ENCODE results near the gene PRLH. TPM values are rescaled to one million over a fixed set of nuclear protein-coding genes. Genes with fewer than 3 reads are reported as not detected.

PRLH gene
- total RNA-seq, 4 donors from 2014 or later: not detected

DNA sequence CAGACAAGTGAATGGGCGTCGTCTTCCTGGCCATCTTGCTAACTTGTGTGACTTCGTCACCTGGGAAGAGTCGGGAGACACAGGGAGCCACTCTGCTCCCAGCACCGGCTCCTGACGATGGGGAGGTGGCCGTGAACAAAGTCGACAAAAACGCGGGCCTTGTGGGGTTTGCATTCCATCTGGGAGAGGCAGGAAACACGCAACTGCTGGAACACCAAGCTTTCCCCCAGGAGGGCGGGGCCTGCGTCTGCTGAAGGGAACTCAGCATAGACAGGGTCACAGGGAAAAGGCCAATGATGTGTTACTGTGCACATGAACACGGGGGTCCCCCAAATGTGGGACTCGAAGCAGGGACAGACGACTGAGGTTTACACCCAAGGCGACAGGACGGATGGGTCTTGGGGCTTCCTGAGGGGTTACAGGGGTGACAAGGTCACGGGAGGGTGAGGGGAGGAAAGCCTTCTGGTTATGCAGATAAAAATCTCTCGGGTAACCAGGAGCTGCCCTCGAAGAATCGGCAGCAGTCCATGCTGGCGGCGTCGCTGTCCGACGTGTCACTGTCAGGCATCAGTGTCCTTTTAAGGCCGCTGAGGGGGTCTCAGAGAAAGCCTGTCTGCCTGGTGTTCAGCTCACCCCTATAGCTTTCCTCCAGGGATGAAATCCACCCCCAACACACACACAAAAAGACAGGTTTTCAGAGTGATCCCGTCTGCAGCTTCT is 28.2 kb upstream of the PRLH start:
- Histone ChIP-seq H3K27me3 (peaks cover 6% of the 10 kb centered on the region), H3K4me1 (peaks cover 0 to 17% (median 11%) of the 10 kb centered on the region in 3 donors), H3K27ac (no peak overlapping the region), H3K9me3 (no peaks in the 10 kb centered on the region), H3K36me3 (no peaks in the 10 kb centered on the region), H3K4me3 (no peak overlapping the region)
- ATAC-seq: no peak
- no peak for TF ChIP-seq POLR2A (IDR thresholded peaks at IDR 0.05)
- 72 to 73% methylated on average over 9 to 20 of the region's 29 CpGs for WGBS, 2 donors (ENCODE audit: low coverage in 1 of 2)

DNA sequence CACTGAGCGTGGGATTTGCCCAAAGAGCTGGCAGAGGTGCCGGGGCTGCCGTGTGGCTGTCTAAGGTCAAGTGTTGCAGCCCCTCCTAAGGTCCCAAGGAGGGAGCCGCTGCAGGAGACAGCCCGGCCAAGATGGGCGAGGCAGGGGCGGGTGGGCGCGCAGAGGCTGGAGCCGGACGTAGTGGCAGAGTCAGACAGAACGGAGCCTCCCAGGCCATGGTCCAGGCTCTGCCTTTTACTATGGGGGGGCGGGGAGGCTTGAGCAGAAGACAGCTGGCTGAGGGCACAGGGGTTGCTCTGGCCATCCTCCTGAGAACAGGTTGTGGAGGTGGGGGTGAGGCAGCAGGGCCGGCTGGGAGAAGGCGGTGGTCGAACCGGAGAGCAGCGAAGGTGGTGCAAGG is 27.5 kb upstream of the PRLH start:
- ATAC-seq: no peak
- Histone ChIP-seq H3K27ac (no peak overlapping the region), H3K27me3 (peaks cover 6% of the 10 kb centered on the region), H3K36me3 (no peaks in the 10 kb centered on the region), H3K4me1 (peaks cover 0 to 17% (median 11%) of the 10 kb centered on the region in 3 donors), H3K4me3 (no peak overlapping the region), H3K9me3 (no peaks in the 10 kb centered on the region)
- WGBS, 2 donors (ENCODE audit: low coverage in 1 of 2): 93% methylated on average over 4 of the region's 18 CpGs; no CpG with 5 or more reads in 1 of the 2 donors
- TF ChIP-seq, protein P1, sequence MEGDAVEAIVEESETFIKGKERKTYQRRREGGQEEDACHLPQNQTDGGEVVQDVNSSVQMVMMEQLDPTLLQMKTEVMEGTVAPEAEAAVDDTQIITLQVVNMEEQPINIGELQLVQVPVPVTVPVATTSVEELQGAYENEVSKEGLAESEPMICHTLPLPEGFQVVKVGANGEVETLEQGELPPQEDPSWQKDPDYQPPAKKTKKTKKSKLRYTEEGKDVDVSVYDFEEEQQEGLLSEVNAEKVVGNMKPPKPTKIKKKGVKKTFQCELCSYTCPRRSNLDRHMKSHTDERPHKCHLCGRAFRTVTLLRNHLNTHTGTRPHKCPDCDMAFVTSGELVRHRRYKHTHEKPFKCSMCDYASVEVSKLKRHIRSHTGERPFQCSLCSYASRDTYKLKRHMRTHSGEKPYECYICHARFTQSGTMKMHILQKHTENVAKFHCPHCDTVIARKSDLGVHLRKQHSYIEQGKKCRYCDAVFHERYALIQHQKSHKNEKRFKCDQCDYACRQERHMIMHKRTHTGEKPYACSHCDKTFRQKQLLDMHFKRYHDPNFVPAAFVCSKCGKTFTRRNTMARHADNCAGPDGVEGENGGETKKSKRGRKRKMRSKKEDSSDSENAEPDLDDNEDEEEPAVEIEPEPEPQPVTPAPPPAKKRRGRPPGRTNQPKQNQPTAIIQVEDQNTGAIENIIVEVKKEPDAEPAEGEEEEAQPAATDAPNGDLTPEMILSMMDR (IDR thresholded peaks at IDR 0.05): no peak
- TF ChIP-seq POLR2A (IDR thresholded peaks at IDR 0.05): no peak
- TF ChIP-seq POLR2AphosphoS5 (IDR thresholded peaks at IDR 0.05): no peak
- TF ChIP-seq EP300 (IDR thresholded peaks at IDR 0.05): no peak

DNA sequence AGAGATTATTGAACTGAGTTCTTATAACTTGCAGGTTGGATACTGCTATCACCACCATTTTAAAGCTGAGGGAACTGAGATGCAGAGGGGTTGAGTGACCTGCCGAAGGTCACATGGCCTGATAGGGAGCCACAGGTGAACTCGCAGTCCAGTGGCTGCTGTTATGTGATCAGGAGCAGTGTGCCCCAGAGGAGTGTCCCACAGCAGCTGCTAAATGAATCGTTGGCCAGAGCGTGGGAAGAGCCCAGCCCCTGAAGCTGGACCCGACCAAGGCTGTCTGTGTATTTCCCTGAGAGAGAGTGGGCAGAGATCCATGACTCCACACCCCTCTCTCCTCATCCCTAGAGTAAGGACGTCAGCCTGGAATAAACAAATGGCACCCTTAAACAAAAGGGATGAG is 26.7 kb upstream of the PRLH start:
- ATAC-seq: no peak
- no peak overlapping the region for H3K27ac ChIP-seq
- WGBS, 2 donors (ENCODE audit: low coverage in 1 of 2): 47 to 58% methylated on average over 2 to 4 of the region's 6 CpGs

DNA sequence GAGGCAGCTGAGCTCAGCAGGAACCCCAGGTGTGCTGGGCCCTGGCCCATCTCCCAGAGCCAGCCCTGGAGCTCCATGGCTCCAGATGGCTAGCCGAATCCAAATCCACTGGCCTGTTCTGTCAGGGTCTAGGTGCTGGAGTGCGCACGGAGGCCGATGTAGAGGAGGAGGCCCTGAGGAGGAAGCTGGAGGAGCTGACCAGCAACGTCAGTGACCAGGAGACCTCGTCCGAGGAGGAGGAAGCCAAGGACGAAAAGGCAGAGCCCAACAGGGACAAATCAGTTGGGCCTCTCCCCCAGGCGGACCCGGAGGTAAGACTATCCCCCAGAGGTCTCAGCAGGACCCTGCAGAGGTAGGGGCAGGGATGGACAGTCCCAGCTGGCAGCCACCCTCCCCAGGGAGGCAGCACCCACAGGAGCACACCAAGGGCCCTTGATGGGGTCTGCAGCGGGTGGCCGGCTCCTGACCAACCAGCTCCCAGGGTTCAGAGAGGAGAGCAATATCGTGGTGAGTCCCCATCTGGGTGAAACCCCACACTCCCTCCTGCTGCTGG is 26.1 kb upstream of the PRLH start:
- H3K9me3 ChIP-seq: no peaks in the 10 kb centered on the region
- no peaks in the 10 kb centered on the region for H3K36me3 ChIP-seq
- no peak overlapping the region for H3K4me3 ChIP-seq
- peaks cover 0 to 17% (median 11%) of the 10 kb centered on the region in 3 donors for H3K4me1 ChIP-seq
- H3K27me3 ChIP-seq: peaks cover 6% of the 10 kb centered on the region
- H3K27ac ChIP-seq: no peak overlapping the region
- ATAC-seq: peak; percentile 17
- WGBS, 2 donors (ENCODE audit: low coverage in 1 of 2): 97% methylated on average over 5 of the region's 13 CpGs; no CpG with 5 or more reads in 1 of the 2 donors
- TF ChIP-seq, protein P1 (IDR thresholded peaks at IDR 0.05): no peak
- TF ChIP-seq EP300 (IDR thresholded peaks at IDR 0.05): no peak
- no peak for TF ChIP-seq POLR2A (IDR thresholded peaks at IDR 0.05)
- TF ChIP-seq POLR2AphosphoS5 (IDR thresholded peaks at IDR 0.05): no peak

More for the DNA sequence above, 26.7 kb upstream of the PRLH start:
- no peaks in the 10 kb centered on the region for H3K36me3 ChIP-seq
- no peaks in the 10 kb centered on the region for H3K9me3 ChIP-seq
- no peak overlapping the region for H3K4me3 ChIP-seq
- TF ChIP-seq, protein P1 (IDR thresholded peaks at IDR 0.05): no peak
- no peak for TF ChIP-seq POLR2AphosphoS5 (IDR thresholded peaks at IDR 0.05)
- TF ChIP-seq POLR2A (IDR thresholded peaks at IDR 0.05): no peak
- no peak for TF ChIP-seq EP300 (IDR thresholded peaks at IDR 0.05)
- H3K27me3 ChIP-seq: peaks cover 6% of the 10 kb centered on the region
- peaks cover 0 to 17% (median 11%) of the 10 kb centered on the region in 3 donors for H3K4me1 ChIP-seq

DNA sequence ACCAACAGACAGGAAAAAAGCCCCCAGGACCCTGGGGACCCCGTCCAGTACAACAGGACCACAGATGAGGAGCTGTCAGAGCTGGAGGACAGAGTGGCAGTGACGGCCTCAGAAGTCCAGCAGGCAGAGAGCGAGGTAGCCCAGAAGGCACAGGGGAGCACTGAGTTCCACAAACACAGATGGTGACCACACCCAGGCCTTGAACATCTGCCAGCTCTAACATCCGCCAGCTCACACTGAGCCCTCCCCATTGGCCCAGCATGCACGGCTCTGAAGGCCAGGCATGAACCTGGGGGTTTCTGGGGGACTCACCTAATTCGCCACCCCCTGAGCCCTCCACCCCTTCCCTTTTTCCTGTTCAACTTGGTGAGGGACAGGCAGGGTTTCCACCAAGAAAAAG is 25.6 kb upstream of the PRLH start:
- ATAC-seq: peak; percentile 74
- Histone ChIP-seq H3K27ac (no peak overlapping the region), H3K4me1 (peaks cover 0 to 17% (median 11%) of the 10 kb centered on the region in 3 donors), H3K9me3 (no peaks in the 10 kb centered on the region), H3K27me3 (peaks cover 6% of the 10 kb centered on the region), H3K36me3 (no peaks in the 10 kb centered on the region), H3K4me3 (no peak overlapping the region)
- no peak for TF ChIP-seq POLR2A (IDR thresholded peaks at IDR 0.05)
- TF ChIP-seq POLR2AphosphoS5 (IDR thresholded peaks at IDR 0.05): no peak
- TF ChIP-seq, protein P1 (IDR thresholded peaks at IDR 0.05): no peak
- no peak for TF ChIP-seq EP300 (IDR thresholded peaks at IDR 0.05)
- 30 to 80% methylated on average over 1 to 3 of the region's 6 CpGs for WGBS, 2 donors (ENCODE audit: low coverage in 1 of 2)

All from gastroesophageal sphincter (tissue), 4 donors.